HEK293T (cell line): Measurements from ENCODE around the gene PPP2R5D.
A peak's percentile ranks its signal among the peaks of the same experiment; 100 is the strongest.

ENCODE experiments used
- CTCF ChIA-PET: fragments of 350-600 bp; formaldehyde crosslinking; extraction: SDS; loops from one replicate; lab custom pipeline; 2021; ENCODE audit warnings: antibody characterized with exemption, inconsistent platforms; lab: Yijun Ruan, JAX
- POLR2A ChIA-PET: fragments of 350-600 bp; formaldehyde crosslinking; extraction: SDS; loops from one replicate; lab custom pipeline; 2020; ENCODE audit warnings: antibody characterized with exemption, inconsistent platforms; lab: Yijun Ruan, JAX
- DNase-seq: peaks from one replicate; pipeline ENCODE4 v3.0.0; 2012; ENCODE audit warnings: mixed read lengths; ENCODE audit errors: extremely low spot score
- ARNT ChIP-seq: fragments of 450-650 bp; IDR thresholded peaks from 2 replicates; pipeline ENCODE4 v1.6.1; 2017; ENCODE audit warnings: mild to moderate bottlenecking
- BHLHE40 ChIP-seq: fragments of 450-650 bp; IDR thresholded peaks from 2 replicates; pipeline ENCODE4 v1.6.1; 2016; ENCODE audit warnings: mild to moderate bottlenecking, moderate library complexity, borderline replicate concordance
- CTBP1 ChIP-seq: fragments of 450-650 bp; IDR thresholded peaks from 2 replicates; pipeline ENCODE4 v1.6.1; 2016; ENCODE audit warnings: borderline replicate concordance
- ELF4 ChIP-seq: fragments of 450-650 bp; IDR thresholded peaks from 2 replicates; pipeline ENCODE4 v1.6.1; 2017; ENCODE audit warnings: antibody characterized with exemption
- FOXA1 ChIP-seq: fragments of 450-650 bp; IDR thresholded peaks from 2 replicates; pipeline ENCODE4 v1.6.1; 2016; ENCODE audit warnings: mild to moderate bottlenecking
- FOXK2 ChIP-seq: fragments of 450-650 bp; IDR thresholded peaks from 2 replicates; pipeline ENCODE4 v1.6.1; 2016; ENCODE audit warnings: mild to moderate bottlenecking
- FOXM1 ChIP-seq: fragments of 450-650 bp; IDR thresholded peaks from 2 replicates; pipeline ENCODE4 v1.6.1; 2017; ENCODE audit warnings: mild to moderate bottlenecking, borderline replicate concordance
- HDGF ChIP-seq: fragments of 450-650 bp; IDR thresholded peaks from 2 replicates; pipeline ENCODE4 v1.6.1; 2017; ENCODE audit warnings: antibody characterized with exemption, borderline replicate concordance
- L3MBTL2 ChIP-seq: fragments of 450-650 bp; conservative IDR thresholded peaks from 2 replicates; pipeline ENCODE4 v1.6.1; 2016; ENCODE audit warnings: mild to moderate bottlenecking
- LEF1 ChIP-seq: fragments of 450-650 bp; IDR thresholded peaks from 2 replicates; pipeline ENCODE4 v1.6.1; 2017; ENCODE audit warnings: mild to moderate bottlenecking, borderline replicate concordance
- NFRKB ChIP-seq: fragments of 450-650 bp; IDR thresholded peaks from 2 replicates; pipeline ENCODE4 v1.6.1; 2016; ENCODE audit warnings: mild to moderate bottlenecking, moderate library complexity
- PKNOX1 ChIP-seq: fragments of 450-650 bp; IDR thresholded peaks from 2 replicates; pipeline ENCODE4 v1.6.1; 2016
- SP1 ChIP-seq: fragments of 450-650 bp; IDR thresholded peaks from 2 replicates; pipeline ENCODE4 v1.6.1; 2017
- SUZ12 ChIP-seq: fragments of 450-650 bp; IDR thresholded peaks from 2 replicates; pipeline ENCODE4 v1.6.1; 2016; ENCODE audit warnings: mild to moderate bottlenecking
- TARDBP ChIP-seq: fragments of 450-650 bp; IDR thresholded peaks from 2 replicates; pipeline ENCODE4 v1.6.1; 2016
- ZNF384 ChIP-seq: fragments of 450-650 bp; IDR thresholded peaks from 2 replicates; pipeline ENCODE4 v1.6.1; 2016

Gene PPP2R5D

GRCh38 chr6:42984001-42984923, at the start of gene PPP2R5D:
TSS of gene PPP2R5D (plus strand) at chr6:42984570. CDS start at chr6:42984678, 108 bp downstream.
- ChIA-PET CTCF (interaction anchor here (0.8 kb wide), 1 partner anchor 159 kb away, joined by 4 read pairs; no protein-coding TSS in a partner anchor), POLR2A (interaction anchor here (0.6 to 2.5 kb wide), 44 partner anchors 8 to 591 kb away, joined by 3 to 78 read pairs (median 5); partner anchors contain the start of genes CNPY3, CUL7, KLC4 and KLHDC3)
- DNase-seq = peak; percentile 95
- TF ChIP-seq ELF4 (0 out of 2 replicates have a peak, but pooled peaks have one; percentile 27), ARNT (no peak), BHLHE40 (no peak), HDGF (0 out of 2 replicates have a peak, but pooled peaks have one; percentile 37)

GRCh38 chr6:42935322-42935721, 49.0 kb upstream of the PPP2R5D start:
- TF ChIP-seq BHLHE40 = no peak
- ChIA-PET CTCF (no interaction called here), POLR2A (no interaction called here)
- DNase-seq = no peak

- no peak for DNase-seq
- TF ChIP-seq FOXA1 (no peak), NFRKB (no peak), SP1 (no peak), SUZ12 (no peak), HDGF (no peak), ZNF384 (no peak), PKNOX1 (no peak), TARDBP (no peak), ARNT (no peak), ELF4 (no peak), BHLHE40 (no peak), FOXK2 (no peak)
- CTCF ChIA-PET = no interaction called here
- POLR2A ChIA-PET = no interaction called here
Observed at GRCh38 chr6:42936398-42936797, 48.0 kb upstream of the PPP2R5D start.

- TF ChIP-seq LEF1 (no peak), ELF4 (no peak), TARDBP (no peak), ZNF384 (no peak), FOXA1 (no peak), FOXK2 (no peak), HDGF (no peak), BHLHE40 (no peak), PKNOX1 (no peak), SUZ12 (no peak), FOXM1 (no peak), ARNT (no peak), NFRKB (no peak), CTBP1 (no peak), L3MBTL2 (no peak), SP1 (no peak)
- ChIA-PET CTCF (no interaction called here), POLR2A (interaction anchor here (0.9 kb wide), 1 partner anchor 46 kb away, joined by 5 read pairs; no protein-coding TSS in a partner anchor)
- DNase-seq = no peak
Observed at GRCh38 chr6:42937548-42938427, 46.6 kb upstream of the PPP2R5D start.

GRCh38 chr6:42938428-42938796, 46.0 kb upstream of the PPP2R5D start:
- DNase-seq = no peak
- POLR2A ChIA-PET = interaction anchor here (0.8 to 3.1 kb wide), 2 partner anchors 9 to 40 kb away, joined by 3 to 31 read pairs; partner anchors contain the start of genes CNPY3 and PEX6
- CTCF ChIA-PET = no interaction called here
- TF ChIP-seq ELF4 (no peak), ZNF384 (no peak), NFRKB (no peak), LEF1 (no peak), SUZ12 (no peak), FOXK2 (no peak), ARNT (no peak), FOXA1 (no peak), BHLHE40 (no peak), SP1 (no peak), CTBP1 (no peak), L3MBTL2 (no peak), HDGF (no peak), PKNOX1 (no peak), TARDBP (no peak), FOXM1 (no peak)
